Measurements from ENCODE around the gene INTU. TPM values are rescaled to one million over a fixed set of nuclear protein-coding genes. Genes with fewer than 3 reads are reported as not detected.

INTU gene
- total and polyA plus RNA-seq, 2 experiments from 2014 or later, result 3.9 to 18.0 TPM

- Histone ChIP-seq H3K4me3 (no peak overlapping the region), H3K4me1 (ENCODE audit: low read depth) (no peaks in the 10 kb centered on the region), H3K27me3 (no peaks in the 10 kb centered on the region), H3K36me3 (no peaks in the 10 kb centered on the region), H3K9me3 (ENCODE audit: low read depth) (no peaks in the 10 kb centered on the region), H3K27ac (no peak overlapping the region)
- peak; percentile 29 for TF ChIP-seq CTCF (IDR thresholded peaks at IDR 0.05; ENCODE audit: low read depth, low read length)
- DNase-seq (ENCODE audit: low read depth in 1 of 2, low spot score in 1 of 2), result peak; percentile 47 to 57
Observed at GRCh38 chr4:127604949-127605709, 27.6 kb upstream of the INTU start.

- Histone ChIP-seq H3K27ac (no peak overlapping the region), H3K4me3 (no peak overlapping the region), H3K27me3 (no peaks in the 10 kb centered on the region), H3K9me3 (ENCODE audit: low read depth) (no peaks in the 10 kb centered on the region), H3K4me1 (ENCODE audit: low read depth) (no peaks in the 10 kb centered on the region), H3K36me3 (no peaks in the 10 kb centered on the region)
- TF ChIP-seq CTCF (IDR thresholded peaks at IDR 0.05; ENCODE audit: low read depth, low read length), result no peak
- no peak for DNase-seq (ENCODE audit: low read depth in 1 of 2, low spot score in 1 of 2)
Observed at GRCh38 chr4:127606823-127607222, 25.9 kb upstream of the INTU start.

GRCh38 chr4:127609484-127609883 is 23.3 kb upstream of the INTU start:
- H3K4me1 ChIP-seq (ENCODE audit: low read depth), result no peaks in the 10 kb centered on the region
- H3K4me3 ChIP-seq, result no peak overlapping the region
- no peaks in the 10 kb centered on the region for H3K36me3 ChIP-seq
- TF ChIP-seq CTCF (IDR thresholded peaks at IDR 0.05; ENCODE audit: low read depth, low read length), result no peak
- H3K27me3 ChIP-seq, result no peaks in the 10 kb centered on the region
- no peak overlapping the region for H3K27ac ChIP-seq
- no peaks in the 10 kb centered on the region for H3K9me3 ChIP-seq (ENCODE audit: low read depth)
- no peak for DNase-seq (ENCODE audit: low read depth in 1 of 2, low spot score in 1 of 2)

- no peaks in the 10 kb centered on the region for H3K4me1 ChIP-seq (ENCODE audit: low read depth)
- no peak for DNase-seq (ENCODE audit: low read depth in 1 of 2, low spot score in 1 of 2)
- H3K27me3 ChIP-seq, result no peaks in the 10 kb centered on the region
- no peak for TF ChIP-seq CTCF (IDR thresholded peaks at IDR 0.05; ENCODE audit: low read depth, low read length)
- H3K27ac ChIP-seq, result no peak overlapping the region
- no peaks in the 10 kb centered on the region for H3K9me3 ChIP-seq (ENCODE audit: low read depth)
- no peak overlapping the region for H3K4me3 ChIP-seq
- H3K36me3 ChIP-seq, result no peaks in the 10 kb centered on the region
Observed at GRCh38 chr4:127610488-127610887, 22.3 kb upstream of the INTU start.

- H3K4me3 ChIP-seq, result no peak overlapping the region
- no peak for TF ChIP-seq CTCF (IDR thresholded peaks at IDR 0.05; ENCODE audit: low read depth, low read length)
- H3K4me1 ChIP-seq (ENCODE audit: low read depth), result no peaks in the 10 kb centered on the region
- H3K9me3 ChIP-seq (ENCODE audit: low read depth), result no peaks in the 10 kb centered on the region
- H3K27ac ChIP-seq, result no peak overlapping the region
- H3K27me3 ChIP-seq, result peaks cover 48% of the 10 kb centered on the region
- DNase-seq (ENCODE audit: low read depth in 1 of 2, low spot score in 1 of 2), result no peak
- H3K36me3 ChIP-seq, result no peaks in the 10 kb centered on the region
Observed at GRCh38 chr4:127616898-127617297, 15.9 kb upstream of the INTU start.

Data from cardiac muscle cell (in vitro differentiated cells and primary cell).